Activated CD4-positive, CD25-positive, alpha-beta regulatory T cell (primary cell): ENCODE results near the gene KMT2D.
A peak's percentile ranks its signal among the peaks of the same experiment; 100 is the strongest.

ENCODE experiments used
- DNase-seq, 4 experiments: peaks; one replicate each; lab custom pipeline; 2025; lab: John Stamatoyannopoulos, UW

KMT2D gene

DNA sequence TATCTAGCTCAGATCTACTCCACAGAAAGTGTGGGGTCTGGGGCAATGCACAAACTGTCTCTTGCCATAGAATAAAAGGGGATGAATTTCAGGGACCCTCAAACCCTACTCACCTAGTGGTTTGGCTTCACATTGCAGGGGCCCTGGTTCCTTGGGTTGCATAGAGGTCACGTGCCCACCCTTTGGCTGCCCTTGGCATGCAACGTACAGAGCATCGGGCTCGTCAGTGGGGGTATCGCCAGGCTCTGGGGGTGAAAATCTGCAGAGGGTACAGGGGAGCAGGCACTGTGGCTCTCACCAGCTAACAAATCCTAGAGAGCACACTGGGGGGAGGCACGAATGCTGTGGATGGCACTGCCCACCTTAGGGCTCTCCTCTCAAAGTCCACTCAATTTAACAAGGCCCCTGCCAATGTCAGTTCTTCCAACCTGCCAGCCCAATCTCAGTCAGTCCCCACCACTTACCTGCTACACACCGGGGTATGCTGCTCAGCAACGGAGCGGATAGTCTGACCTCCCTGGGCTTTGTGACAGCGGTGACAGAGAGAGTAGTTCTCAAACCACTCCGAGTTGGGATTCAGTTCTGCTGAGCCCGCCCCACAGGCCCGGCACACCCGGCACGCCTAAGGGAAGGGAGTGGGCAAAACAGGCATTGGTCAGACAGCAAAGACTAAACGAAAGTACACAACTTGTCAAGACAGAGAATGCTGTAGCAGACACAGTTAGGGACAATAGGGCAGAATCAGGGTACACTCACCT, 8.0 kb downstream of the KMT2D start:
- no peak for DNase-seq

DNA sequence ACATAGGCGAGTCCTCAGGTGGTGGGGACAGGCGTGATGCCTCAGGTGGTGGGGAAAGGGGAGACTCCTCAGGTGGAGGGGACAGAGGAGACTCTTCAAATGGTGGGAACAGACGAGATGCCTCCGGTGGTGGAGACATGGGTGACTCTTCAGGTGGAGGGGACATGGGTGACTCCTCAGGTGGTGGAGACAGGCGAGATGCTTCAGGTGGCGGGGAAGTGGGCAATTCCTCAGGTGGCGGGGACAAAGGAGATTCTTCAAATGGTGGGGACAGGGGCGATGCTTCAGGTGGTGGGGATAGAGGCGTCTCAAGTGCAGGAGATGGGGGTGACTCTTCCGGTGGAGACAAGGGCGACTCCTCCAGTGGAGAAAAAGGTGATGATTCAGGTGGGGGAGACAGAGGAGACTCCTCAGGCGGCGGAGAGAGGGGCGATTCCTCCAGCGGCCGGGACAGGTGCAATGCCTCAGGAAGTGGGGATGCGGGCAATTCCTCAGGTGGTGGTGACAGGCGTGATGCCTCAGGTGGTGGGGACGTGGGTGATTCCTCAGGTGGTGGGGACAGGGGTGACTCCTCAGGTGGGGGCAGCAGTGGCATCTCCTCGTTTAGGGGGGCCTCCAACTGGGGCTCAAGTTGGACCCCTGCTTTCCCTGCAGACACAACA, 8.7 kb downstream of the KMT2D start:
- DNase-seq = no peak

DNA sequence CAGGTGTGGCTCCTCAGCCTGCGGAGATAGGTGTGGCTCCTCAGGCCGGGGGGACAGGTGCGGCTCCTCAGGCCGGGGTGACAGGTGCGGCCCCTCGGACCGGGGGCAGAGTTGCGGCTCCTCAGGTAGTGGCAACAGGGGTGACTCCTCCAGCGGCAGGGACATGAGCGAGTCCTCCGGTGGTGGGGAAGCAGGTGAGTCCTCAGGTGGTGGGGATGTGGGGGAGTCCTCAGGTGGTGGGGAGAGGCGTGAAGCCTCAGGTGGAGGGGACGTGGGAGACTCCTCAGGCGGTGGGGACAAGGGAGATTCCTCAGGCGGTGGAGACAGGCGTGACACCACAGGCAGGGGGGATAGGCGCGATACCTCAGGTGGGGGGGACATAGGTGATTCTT, 9.2 kb downstream of the KMT2D start:
- no peak for DNase-seq

DNA sequence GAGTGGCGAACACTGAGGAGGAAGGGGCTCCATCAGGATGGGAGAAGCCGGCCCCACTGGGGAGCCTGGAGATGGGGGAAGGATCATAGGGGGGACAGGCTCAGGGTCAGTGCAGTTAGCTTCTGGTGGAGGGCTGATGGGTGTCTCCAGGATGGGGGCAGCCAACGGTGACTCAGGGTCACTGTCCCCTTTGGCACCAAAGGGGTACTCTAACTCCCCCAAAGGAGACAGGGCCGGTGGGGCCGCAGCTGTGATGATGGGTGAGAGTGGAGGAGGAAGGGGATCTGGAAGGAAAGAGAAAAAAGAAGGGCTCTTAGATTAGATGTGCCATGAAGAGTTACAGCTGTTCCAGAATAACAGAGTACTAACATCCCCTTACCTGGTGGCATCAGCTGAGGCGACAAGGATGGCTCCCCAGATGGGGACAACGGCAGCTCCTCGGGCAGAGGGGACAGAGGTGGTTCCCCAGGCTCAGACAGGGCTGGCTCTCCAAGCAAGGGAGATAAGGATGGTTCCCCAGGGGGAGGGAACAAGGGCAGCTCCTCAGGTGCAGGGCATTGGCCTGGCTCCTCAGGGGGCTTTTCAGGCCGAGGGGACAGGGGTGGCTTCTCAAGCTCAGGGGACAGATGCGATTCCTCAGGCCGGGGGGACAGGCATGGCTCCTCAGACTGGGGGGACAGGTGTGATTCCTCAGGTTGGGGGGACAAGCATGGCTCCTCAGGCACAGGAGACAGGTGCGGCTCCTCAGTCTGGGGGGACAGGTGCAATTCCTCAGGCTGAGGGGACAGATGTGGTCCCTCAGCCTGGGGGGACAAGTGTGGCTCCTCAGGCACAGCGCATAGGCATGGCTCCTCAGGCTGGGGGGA, 9.9 kb downstream of the KMT2D start:
- no peak for DNase-seq

DNA sequence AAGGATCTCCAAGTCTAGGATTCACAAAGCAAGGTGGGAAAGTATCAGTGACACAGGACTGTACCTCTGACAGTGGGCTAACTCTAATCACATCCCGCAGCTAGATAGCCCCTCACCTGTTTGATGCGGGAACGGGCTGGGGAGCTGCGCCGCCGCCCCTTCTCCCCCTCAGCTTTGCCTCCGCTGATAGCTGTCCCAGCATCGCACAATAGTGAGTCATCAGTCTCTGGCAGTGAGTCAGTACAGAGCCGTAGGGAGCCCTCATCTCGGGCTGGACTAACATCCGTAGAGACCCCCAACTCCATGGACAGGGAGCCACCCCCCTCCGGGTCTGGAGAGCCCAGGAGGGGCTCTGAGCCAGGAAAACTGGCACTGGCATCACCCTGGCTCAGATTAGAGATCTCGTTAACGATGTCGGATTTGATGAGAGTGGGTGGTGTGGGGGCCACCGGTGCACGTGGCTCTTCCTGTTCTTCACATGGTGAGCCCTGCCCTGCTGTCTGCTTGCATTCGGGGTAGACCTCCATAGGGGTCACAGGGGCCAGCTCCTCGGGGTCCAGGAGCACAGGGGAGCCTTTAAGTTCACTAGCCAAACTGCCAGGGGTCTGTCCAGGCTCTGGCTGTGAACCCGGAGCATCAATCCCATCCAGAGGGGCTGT, 10.9 kb downstream of the KMT2D start:
- DNase-seq = no peak

DNA sequence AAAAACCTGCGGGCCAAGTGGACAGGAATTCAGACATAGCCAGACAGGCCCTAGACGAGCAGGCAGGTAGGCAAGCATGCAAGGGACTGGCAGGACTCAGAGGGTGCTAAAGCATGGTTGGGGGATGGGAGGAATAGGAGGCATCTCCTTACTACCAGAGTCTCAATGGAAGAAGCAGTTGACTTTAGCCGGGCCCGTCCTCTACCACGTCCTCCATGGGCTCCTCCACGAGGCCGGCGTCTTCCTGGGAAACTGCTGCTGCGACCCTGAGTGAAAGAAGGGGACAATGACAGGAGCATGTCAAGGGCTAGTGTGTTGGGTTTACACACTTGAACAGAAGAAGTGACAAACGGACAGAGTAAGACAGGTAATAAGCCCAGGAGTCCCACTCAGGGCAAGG, 11.6 kb downstream of the KMT2D start:
- DNase-seq = no peak

DNA sequence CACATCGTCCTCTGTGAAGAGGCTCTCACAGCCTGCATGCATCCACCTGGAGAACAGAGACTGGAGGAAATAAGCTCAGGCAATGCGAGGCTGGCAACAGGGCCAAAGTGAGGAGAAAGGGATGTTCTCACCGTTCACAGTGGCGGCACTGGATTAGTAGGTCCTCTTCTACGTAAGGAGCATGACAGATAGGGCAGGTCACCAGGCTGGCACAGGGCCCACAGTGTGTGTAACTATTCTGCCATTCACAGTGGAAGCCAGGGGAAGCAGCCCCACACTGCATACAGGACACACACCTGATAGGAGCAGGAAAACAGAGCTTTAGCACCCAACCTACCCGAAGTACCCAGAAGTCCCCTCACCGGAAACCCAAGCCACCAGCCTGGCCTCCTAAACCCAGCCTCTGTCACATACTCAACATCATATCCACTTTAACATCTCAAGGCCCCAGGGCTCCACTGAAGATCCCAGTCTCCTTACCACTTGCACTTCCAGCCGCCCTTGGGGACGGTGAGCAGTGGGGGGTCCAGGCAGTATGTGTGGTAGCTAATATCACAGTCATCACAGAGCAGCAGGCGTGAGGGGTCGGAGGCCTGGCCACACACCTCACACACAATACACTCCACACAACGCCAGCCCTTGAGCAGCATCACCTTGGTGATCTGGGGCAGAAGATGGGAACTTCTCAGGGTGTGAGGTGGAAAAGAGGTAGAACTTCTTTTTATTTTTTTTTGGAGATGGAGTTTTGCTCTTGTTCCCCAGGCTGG, 14.3 kb downstream of the KMT2D start:
- no peak for DNase-seq

DNA sequence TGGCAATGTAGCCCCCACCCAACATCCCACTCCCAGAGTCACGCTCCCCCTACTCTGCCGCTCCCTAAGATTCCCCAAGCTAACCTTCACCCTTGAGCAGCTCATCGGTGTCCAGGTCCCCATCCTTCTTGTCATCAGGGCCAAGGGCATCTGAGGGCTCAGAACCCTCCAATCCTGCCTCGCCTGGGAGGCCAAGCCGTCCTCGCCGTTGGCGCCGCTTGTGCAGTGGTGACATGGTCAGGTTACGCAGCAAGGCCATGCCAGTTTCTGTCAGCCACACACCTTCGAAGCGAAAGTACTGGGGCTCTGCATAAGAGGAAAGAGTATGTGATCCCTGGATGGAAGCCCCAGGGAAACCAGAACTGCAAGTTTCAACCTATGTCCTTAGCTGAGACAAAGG, 15.9 kb downstream of the KMT2D start:
- no peak for DNase-seq

DNA sequence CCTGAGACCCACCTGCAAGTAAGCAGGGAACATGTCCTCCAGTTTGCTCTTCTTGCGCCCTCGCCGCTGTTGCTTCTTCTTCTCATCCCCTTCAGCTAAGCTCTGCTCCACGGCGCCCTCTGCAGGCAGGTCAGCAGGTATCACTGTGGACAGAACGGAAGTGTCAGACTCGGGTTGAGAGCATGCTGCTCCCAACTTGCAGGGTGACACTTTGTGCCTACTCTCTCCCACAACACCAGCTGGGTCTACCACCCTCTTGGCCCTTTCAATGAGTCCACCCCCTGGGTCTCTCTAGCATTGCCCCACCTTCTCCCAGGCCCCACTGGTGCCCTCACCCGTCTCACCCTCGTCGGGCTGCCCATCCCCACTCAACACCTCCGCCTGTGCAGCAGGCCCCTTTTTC, 16.7 kb downstream of the KMT2D start:
- DNase-seq = peak; percentile 52 to 70 (median 62)

DNA sequence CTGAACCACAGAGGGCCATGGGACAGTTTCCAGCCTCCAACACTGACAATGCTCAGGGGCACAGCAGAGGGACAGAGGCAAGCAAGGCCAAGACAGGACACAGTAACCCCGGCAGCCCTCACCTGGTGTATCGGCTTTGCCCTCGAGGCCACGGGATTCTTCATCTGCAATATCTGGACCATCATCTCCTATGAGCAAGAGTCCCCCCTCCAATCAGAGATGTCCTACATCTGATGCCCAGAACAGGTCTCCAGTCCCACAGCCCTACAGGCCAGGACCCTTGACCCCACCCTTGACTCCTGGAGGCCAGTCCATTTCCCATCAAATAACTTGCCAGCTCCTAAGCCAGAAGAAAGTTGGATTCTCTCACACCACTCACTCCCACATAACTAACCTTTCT, 17.4 kb downstream of the KMT2D start:
- DNase-seq = no peak

DNA sequence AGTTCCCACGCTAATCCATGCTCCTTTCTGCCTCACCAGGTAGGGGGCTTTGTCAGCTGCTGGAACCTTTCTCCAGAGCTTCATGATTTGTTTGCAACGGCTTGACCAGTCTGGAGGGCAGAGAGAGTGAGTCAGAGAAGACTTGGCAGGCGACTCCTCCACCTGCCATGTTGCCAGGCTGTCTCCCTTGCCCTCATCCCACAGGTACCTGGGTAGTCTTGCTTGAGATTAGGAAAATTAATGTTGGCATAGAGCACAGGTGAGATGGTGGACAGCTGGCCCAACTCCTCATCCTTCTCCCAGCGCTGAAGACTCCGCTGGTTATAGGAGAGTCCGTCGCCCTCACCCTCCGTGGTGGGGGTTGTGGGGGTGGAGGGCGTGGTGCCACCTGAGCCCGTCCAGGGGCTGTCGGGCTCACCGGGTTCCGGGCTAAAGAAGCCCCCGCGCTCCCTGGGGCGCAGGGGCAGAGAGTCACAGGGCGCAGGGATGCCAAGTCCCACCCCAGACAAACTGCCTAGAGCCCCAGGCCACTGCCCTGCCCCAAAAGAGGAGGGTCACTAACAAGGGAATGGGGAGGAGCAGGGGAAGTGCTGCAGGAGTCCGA, 18.6 kb downstream of the KMT2D start:
- DNase-seq = no peak

DNA sequence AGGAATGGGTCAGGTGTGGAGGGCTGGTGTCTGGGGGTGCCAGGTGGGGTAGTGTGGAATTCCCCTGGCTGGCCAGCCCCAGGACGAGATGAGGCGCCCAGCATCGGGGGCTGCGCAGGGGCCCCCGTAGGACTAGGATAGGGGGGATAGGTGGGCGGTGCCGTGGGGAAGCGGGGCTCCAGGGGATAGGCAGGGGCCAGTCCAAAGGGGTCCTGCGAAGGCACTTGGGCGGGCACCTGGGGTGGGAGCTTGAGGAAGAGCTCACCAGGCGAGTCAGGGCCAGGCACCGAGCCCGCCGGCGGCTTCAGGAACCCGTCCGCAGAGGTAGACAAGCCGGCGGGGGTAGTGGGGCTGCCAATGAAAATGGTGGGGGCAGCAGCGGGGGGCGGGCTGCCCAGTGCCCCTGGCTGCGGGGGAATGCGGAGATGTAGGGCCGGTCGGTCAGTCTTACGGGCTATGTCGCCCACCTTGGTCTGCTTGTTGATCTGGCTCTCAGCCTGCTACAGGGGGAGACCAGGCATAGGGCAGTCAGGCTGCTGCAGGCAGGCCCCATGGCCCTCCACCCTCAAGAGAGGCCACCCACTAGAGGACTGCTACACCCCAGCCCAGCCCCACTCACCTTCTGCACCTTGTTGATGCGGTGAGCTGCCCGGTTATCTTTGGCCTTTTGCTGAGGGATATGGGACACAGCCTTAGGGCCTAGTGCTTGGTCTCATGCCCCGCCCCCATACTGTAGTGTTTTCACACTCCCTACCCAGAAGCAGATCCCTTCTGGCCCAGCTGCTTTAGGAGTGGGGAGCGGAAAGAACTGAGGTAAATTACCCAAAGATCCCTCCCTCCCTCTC, 19.3 kb downstream of the KMT2D start:
- DNase-seq = no peak

DNA sequence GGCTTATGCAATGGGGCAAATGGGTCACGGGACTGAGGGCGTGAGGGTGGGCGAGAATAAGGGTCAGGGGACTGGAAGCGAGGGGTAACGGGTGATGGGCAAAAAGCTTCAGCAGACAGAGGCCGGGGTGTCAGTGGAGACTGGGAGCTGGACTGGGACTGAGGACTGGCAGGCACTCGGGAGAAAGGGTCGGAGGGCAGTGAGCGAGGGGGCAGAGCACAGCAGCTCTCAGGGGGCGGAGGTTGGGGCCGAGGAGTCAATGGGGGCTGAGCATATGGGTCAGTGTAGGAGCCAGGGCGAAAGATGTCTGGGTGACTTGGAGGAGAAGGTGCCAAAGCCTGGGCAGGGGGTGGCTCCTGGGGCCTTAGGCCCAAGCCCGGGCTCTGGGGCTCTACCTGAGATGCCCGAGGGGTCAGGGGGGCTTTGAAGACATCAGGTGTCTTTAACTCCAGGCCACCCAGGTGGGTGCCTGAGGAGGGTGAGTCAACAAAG, 20.2 kb downstream of the KMT2D start:
- no peak for DNase-seq

DNA sequence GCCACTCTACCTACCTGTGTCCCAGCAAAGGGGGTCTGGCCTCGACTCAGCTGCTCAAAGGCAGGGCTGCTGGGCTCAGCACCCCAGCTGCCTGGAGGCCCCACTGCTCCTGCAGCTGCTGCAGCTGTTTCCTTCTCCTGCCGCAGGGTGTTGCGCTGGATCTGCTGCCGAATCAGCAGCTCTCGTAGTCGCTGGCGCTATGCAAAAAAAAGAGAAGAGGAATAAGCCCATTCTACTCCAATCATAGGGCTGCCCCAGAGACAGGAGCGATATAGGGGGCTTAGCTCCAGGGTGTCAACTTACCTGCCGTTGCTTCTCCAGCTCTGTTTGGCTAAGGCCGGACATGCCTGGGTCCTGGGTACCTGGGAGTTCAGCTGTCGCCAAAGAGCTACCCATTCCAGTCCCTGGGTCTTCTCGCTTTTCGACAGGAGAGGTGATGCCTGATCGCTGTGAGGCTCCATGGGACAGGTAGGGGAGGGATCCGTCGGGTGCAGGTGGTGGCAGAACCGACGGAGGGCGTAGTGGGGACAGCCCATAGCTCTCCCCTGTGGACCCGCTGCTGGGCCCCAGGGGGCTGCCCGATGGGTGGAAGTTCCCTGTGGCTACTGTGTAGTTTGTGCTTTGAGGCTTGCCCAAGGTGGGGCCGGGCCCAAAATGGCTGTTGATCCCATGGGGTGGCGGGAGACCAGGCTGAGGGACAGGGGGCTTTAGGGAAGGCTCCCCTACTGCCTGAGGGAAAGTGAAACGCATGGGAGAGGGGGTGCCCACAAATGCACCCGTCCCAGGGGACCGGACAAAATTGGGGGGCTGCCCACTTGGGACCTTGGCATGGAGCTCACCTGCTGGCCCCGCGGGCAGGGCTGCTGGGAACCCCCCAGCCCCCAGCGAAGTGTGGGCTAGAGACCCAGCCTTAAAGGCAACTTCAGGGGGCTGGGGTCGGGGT, 20.9 kb downstream of the KMT2D start:
- DNase-seq = no peak

DNA sequence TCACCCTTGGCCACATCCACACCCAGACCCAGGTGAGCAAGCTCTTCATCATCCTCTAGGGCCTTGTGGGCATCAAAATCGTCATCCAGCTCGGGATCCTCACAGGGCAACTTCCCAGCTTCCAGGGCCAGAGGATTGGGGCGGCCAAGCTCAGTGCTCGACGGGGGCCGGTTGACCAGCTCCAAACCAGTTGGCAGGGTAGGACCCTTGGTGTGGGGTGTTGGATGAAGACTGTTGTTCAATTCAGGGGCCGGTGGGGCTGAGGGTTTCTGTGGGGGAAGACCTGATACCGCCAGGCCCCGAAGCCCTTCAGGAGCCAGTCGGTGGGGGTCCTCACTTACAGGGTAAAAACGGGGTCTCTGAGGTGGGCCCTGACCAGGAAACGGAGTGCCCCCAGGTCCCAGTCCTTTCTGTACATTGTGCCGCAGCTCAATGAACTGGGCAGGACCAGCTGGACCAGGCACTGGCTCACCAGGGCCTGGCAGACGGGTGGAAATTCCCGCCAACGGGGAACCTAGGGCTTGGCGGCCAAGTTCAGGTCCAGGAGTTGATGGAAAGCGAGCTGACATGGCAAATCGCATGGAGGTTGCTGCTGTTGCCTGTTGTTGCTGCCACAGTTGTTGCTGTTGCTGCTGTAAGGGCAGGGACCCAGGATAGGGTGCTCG, 22.2 kb downstream of the KMT2D start:
- DNase-seq = no peak

DNA sequence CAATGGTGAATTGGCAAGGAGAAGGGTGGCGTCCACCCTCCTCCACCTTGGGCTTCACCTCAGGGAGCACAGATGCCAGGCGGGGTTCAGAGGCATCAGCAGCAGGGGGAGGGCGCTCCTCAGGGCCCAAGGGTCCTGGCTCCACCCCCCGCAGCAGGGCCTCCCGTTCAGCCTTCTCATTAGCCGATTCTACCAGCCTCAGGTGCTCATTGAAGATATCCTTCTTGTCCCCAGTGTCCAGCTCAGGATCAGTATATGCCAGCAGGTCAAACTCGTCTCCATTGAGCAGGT, 22.7 kb downstream of the KMT2D start:
- no peak for DNase-seq

DNA sequence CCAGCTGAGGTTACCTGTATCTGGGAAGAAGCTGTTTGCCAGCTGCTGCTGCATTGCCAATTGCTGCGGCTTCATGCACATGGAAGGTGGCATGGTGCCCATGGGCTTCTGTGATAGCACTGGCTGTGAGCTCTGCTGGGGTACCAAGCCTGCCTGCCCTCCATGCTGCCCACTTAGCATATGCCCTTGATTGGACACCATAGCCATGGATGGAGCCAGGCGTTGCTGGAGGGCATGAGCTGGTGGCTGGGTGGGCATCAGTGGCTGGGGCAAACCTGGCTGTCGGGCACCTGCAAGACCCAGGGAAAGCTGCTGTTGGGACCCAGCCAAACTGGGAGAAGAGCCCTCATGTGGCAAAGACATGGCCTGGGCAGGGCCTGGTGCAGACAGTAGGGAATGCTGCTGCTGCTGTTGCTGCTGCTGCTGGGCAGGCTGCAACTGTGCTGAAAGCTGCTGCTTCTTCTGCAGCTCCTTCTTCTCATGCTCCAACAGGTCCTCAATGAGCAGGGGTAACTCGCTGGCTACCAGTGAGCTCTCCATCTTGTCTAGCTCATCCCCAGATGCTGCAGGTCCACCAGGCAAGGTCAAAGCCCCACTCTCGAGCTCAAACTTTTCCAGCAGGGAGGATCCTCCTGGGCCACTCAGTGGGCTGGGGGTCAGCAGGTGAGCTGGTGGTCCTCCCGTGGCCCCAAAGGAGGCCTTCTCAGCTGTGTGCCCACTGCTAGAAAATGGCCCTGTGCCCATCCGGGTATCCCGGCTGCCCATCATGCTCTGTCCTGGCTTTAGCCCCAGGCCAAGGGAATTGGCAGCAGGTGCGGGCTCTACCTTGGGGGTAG, 23.3 kb downstream of the KMT2D start:
- no peak for DNase-seq

DNA sequence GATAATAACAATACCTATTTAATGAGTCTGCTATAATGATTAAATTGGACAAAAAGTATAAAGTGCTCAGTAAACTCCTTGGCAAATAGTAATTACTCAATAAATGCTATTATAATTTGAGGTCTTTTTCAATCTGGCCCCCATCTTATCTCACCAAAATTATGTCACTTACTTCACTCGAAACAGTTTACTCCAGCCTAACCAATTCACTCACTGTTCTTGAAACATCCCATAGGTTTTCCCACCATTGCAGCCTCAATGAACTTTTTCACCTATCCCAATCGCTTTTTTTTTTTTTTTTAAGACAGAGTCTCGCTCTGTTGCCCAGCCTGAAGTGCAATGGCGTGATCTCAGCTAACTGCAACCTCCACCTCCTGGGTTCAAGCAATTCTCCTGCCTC, 24.6 kb downstream of the KMT2D start:
- DNase-seq = no peak
